Tibial nerve (tissue), 4 donors: ENCODE measurements around the gene ASXL3. TPM values are rescaled to one million over a fixed set of nuclear protein-coding genes. Genes with fewer than 3 reads are reported as not detected.

Experiments
- DNase-seq, 2 donors: peaks; one replicate each; pipeline ENCODE4 v3.0.0-alpha.2; 2019; ENCODE audit warnings: low spot score in 2 of 2
- H3K27ac ChIP-seq, 4 donors: fragments of 200-600 bp; sonication (generic) in 3 of 4; one replicate each; pipeline ENCODE4 v1.5.1; 2017 to 2019; ENCODE audit warnings: mild to moderate bottlenecking in 1 of 4
- H3K27me3 ChIP-seq, 2 donors: fragments of 200-600 bp; sonication (generic) in 1 of 2; one replicate each; pipeline versions ENCODE4 v1.5.1 to v1.6.0; 2017 to 2019
- H3K36me3 ChIP-seq, 3 donors: fragments of 200-600 bp; sonication (generic); one replicate each; pipeline ENCODE4 v1.5.1; 2018 to 2019
- H3K4me1 ChIP-seq, 4 donors: fragments of 200-600 bp; sonication (generic) in 3 of 4; one replicate each; pipeline ENCODE4 v1.5.1; 2017 to 2019
- H3K4me3 ChIP-seq, 4 donors: fragments of 200-600 bp; sonication (generic) in 3 of 4; one replicate each; pipeline ENCODE4 v1.5.1; 2017 to 2019; ENCODE audit warnings: mild to moderate bottlenecking in 1 of 4, moderate library complexity in 1 of 4
- H3K9me3 ChIP-seq, 4 donors: fragments of 200-600 bp; sonication (generic) in 3 of 4; one replicate each; pipeline ENCODE4 v1.5.1; 2017 to 2019
- CTCF ChIP-seq, 5 experiments: fragments of 200-600 bp in 3 of 5; fragments of 450-650 bp in 2 of 5; sonication (generic) in 3 of 5; IDR thresholded peaks; one replicate each; pipeline ENCODE4 v1.5.1; 2016 to 2019; ENCODE audit warnings: antibody characterized with exemption in 5 of 5, mild to moderate bottlenecking in 3 of 5, moderate library complexity in 2 of 5
- EP300 ChIP-seq, 2 donors: sonication (generic); formaldehyde crosslinking; IDR thresholded peaks; one replicate each; pipeline ENCODE4 v1.6.1; 2017; ENCODE audit warnings: antibody characterized with exemption in 2 of 2, mild to moderate bottlenecking in 1 of 2
- POLR2A ChIP-seq, 2 donors: fragments of 450-650 bp; IDR thresholded peaks; one replicate each; pipeline ENCODE4 v1.6.1; 2017; ENCODE audit warnings: antibody characterized with exemption in 2 of 2, mild to moderate bottlenecking in 2 of 2, moderate library complexity in 2 of 2
- WGBS, 2 donors: methylation state at CpG; one replicate each; pipeline ENCODE4 v1.1.5; 2018; 5-methylcytosine and 5-hydroxymethylcytosine counted together
- total RNA-seq, 4 donors: library from RNA; depleted of rRNA; stranded (reverse); fragments of >200 nt; gene quantifications; one replicate each; pipeline ENCODE4 v1.1.0, GENCODE V29; 2016

ASXL3 gene
- total RNA-seq, 4 donors from 2014 or later = 3.7 to 7.2 (median 6.2) TPM

DNA sequence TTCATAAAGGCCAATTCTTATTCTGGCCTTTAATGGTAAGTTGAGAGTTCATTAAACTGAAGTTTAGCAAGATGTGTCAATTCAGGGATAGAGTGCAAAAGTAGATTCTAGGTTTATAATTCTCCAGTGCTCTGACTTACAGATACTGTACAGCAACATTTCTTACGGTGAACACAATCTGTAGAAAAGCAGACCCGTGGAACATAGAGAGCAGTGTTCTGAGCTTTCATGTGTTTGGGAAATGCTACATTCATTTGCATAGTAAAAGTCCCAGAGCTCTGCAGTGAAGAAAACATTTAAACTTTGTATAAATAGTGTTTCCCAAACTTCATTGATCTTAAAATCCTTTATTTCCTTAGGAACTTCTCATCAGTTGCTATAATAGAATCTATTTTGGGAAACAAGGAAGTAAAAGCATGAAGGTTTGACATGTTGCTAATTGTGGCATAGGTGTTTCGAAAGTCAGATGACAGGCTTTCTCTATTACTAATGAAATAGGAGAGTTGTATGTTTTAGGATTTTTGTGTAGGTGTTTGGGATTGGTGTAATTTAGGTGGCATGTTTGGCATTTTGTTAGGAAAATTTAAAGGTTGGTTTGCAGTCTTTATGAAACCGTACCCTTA, 138.2 kb downstream of the ASXL3 start:
- H3K27me3 ChIP-seq = no peaks in the 10 kb centered on the region
- H3K9me3 ChIP-seq = no peaks in the 10 kb centered on the region
- DNase-seq = no peak
- no peak overlapping the region for H3K4me3 ChIP-seq
- no peak overlapping the region for H3K27ac ChIP-seq
- no peaks in the 10 kb centered on the region for H3K36me3 ChIP-seq
- no peak for TF ChIP-seq CTCF (IDR thresholded peaks at IDR 0.05)
- no peak for TF ChIP-seq EP300 (IDR thresholded peaks at IDR 0.05)
- no peak for TF ChIP-seq POLR2A (IDR thresholded peaks at IDR 0.05)
- 62 to 68% methylated on average over 4 of the region's 4 CpGs for WGBS, 2 donors
- no peaks in the 10 kb centered on the region for H3K4me1 ChIP-seq

GRCh38 chr18:33717339-33717738, 139.3 kb downstream of the ASXL3 start:
- peaks cover 0 to 2% (median 0%) of the 10 kb centered on the region in 4 donors for H3K9me3 ChIP-seq
- no peak overlapping the region for H3K27ac ChIP-seq
- no peaks in the 10 kb centered on the region for H3K36me3 ChIP-seq
- no peak for DNase-seq
- H3K27me3 ChIP-seq = no peaks in the 10 kb centered on the region
- H3K4me3 ChIP-seq = no peak overlapping the region
- 81 to 83% methylated on average over 2 of the region's 2 CpGs for WGBS, 2 donors
- H3K4me1 ChIP-seq = no peaks in the 10 kb centered on the region
- TF ChIP-seq EP300 (IDR thresholded peaks at IDR 0.05) = no peak
- no peak for TF ChIP-seq CTCF (IDR thresholded peaks at IDR 0.05)
- no peak for TF ChIP-seq POLR2A (IDR thresholded peaks at IDR 0.05)

DNA sequence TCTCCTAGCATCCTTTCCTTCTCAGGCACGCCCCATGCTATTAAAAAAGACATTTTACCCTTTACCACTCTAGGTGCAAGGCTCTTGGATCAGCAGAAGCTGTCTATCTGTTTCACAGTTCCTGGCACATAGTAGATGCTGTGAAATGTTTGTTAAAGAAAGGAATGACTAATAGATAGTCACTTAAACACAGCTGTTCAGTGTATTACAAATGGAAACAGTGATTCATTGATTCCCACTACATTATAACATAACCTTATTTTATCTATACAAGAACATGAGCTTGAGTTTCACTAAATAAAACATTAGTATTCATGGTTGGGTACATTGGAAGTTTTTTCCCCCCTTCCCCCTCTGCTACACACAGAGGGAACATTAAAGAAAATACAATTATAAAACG, 142.1 kb downstream of the ASXL3 start:
- 74 to 79% methylated on average over 2 of the region's 2 CpGs for WGBS, 2 donors
- TF ChIP-seq EP300 (IDR thresholded peaks at IDR 0.05) (no peak), POLR2A (IDR thresholded peaks at IDR 0.05) (no peak), CTCF (IDR thresholded peaks at IDR 0.05) (no peak)

GRCh38 chr18:33729556-33729955, 151.5 kb downstream of the ASXL3 start:
- Histone ChIP-seq H3K27me3 (no peaks in the 10 kb centered on the region), H3K9me3 (no peaks in the 10 kb centered on the region), H3K27ac (no peak overlapping the region), H3K36me3 (peaks cover 0 to 9% (median 0%) of the 10 kb centered on the region in 3 donors), H3K4me3 (no peak overlapping the region), H3K4me1 (no peaks in the 10 kb centered on the region)
- TF ChIP-seq CTCF (IDR thresholded peaks at IDR 0.05) (no peak), EP300 (IDR thresholded peaks at IDR 0.05) (no peak), POLR2A (IDR thresholded peaks at IDR 0.05) (no peak)
- no peak for DNase-seq
- 92 to 93% methylated on average over 4 of the region's 4 CpGs for WGBS, 2 donors

More for the DNA sequence above, 142.1 kb downstream of the ASXL3 start:
- Histone ChIP-seq H3K4me3 (no peak overlapping the region), H3K27me3 (no peaks in the 10 kb centered on the region), H3K27ac (no peak overlapping the region), H3K36me3 (no peaks in the 10 kb centered on the region), H3K9me3 (peaks cover 0 to 8% (median 0%) of the 10 kb centered on the region in 4 donors), H3K4me1 (no peaks in the 10 kb centered on the region)
- no peak for DNase-seq

GRCh38 chr18:33733376-33733775, 155.4 kb downstream of the ASXL3 start:
- peaks cover 0 to 14% (median 0%) of the 10 kb centered on the region in 3 donors for H3K36me3 ChIP-seq
- H3K9me3 ChIP-seq = no peaks in the 10 kb centered on the region
- no peak for DNase-seq
- TF ChIP-seq EP300 (IDR thresholded peaks at IDR 0.05) = no peak
- H3K27ac ChIP-seq = no peak overlapping the region
- H3K27me3 ChIP-seq = no peaks in the 10 kb centered on the region
- H3K4me3 ChIP-seq = no peak overlapping the region
- no peaks in the 10 kb centered on the region for H3K4me1 ChIP-seq
